DND-41 (cell line): ENCODE data around the gene WEE1.

Source experiments
- ATAC-seq: fragments of 200-7000 bp; cut with Tn5 transposase; 3 replicates; pipeline ENCODE4 v1.9.1; 2021; ENCODE audit warnings: low read depth; ENCODE audit not compliant: insufficient read depth
- DNase-seq: peaks from one replicate; pipeline ENCODE4 v3.0.0-alpha.2; 2020
- H2AFZ ChIP-seq: 2 replicates; pipeline ENCODE4 v1.6.0; 2012; ENCODE audit warnings: low read depth, low read length
- H3K27ac ChIP-seq: 2 replicates; pipeline ENCODE4 v1.5.1; 2012; ENCODE audit warnings: low read length, inconsistent platforms
- H3K27me3 ChIP-seq: fragments of 200-600 bp; sonication (generic); 2 replicates; pipeline ENCODE4 v1.6.0; 2012; ENCODE audit warnings: low read length, mild to moderate bottlenecking, inconsistent platforms; ENCODE audit not compliant: insufficient read depth, poor library complexity
- H3K36me3 ChIP-seq: 2 replicates; pipeline ENCODE4 v1.5.1; 2012; ENCODE audit warnings: low read length, inconsistent platforms; ENCODE audit not compliant: insufficient read depth
- H3K4me1 ChIP-seq: 2 replicates; pipeline ENCODE4 v1.5.1; 2012; ENCODE audit warnings: mild to moderate bottlenecking, low read length; ENCODE audit not compliant: insufficient read depth
- H3K4me2 ChIP-seq: 2 replicates; pipeline ENCODE4 v1.6.0; 2012; ENCODE audit warnings: mild to moderate bottlenecking, moderate library complexity, low read length, inconsistent platforms; ENCODE audit not compliant: insufficient read depth
- H3K4me3 ChIP-seq, 2 experiments: fragments of 200-600 bp in 1 of 2; shearing (Covaris generic) in 1 of 2; 2 replicates each; pipeline ENCODE4 v1.5.1; 2012 to 2016; ENCODE audit warnings: inconsistent platforms in 2 of 2, low read length in 2 of 2, mild to moderate bottlenecking in 2 of 2, low read depth in 1 of 2, moderate library complexity in 1 of 2
- H3K79me2 ChIP-seq: 2 replicates; pipeline ENCODE4 v1.6.0; 2012; ENCODE audit warnings: low read length, inconsistent platforms; ENCODE audit not compliant: insufficient read depth
- H3K9ac ChIP-seq: 2 replicates; pipeline ENCODE4 v1.6.0; 2012; ENCODE audit warnings: low read depth, mild to moderate bottlenecking, inconsistent platforms, low read length, moderate library complexity
- H3K9me3 ChIP-seq: 2 replicates; pipeline ENCODE4 v1.5.1; 2012; ENCODE audit warnings: low read length, moderate library complexity, mild to moderate bottlenecking, inconsistent platforms; ENCODE audit not compliant: insufficient read depth, severe bottlenecking
- H4K20me1 ChIP-seq: 2 replicates; pipeline ENCODE4 v1.6.0; 2012; ENCODE audit warnings: low read length; ENCODE audit not compliant: insufficient read depth
- EZH2 ChIP-seq: IDR thresholded peaks from 3 replicates; pipeline ENCODE4 v1.6.1; 2012; ENCODE audit warnings: borderline replicate concordance, low read depth, mild to moderate bottlenecking, moderate library complexity, low read length, inconsistent platforms; ENCODE audit not compliant: severe bottlenecking
- TF ChIP-seq, protein P1 (sequence below): IDR thresholded peaks from 2 replicates; pipeline ENCODE4 v1.5.1; 2012; ENCODE audit warnings: borderline replicate concordance, low read length, moderate library complexity, mild to moderate bottlenecking; ENCODE audit not compliant: poor library complexity, severe bottlenecking; ENCODE audit errors: extremely low read depth

WEE1 gene

DNA sequence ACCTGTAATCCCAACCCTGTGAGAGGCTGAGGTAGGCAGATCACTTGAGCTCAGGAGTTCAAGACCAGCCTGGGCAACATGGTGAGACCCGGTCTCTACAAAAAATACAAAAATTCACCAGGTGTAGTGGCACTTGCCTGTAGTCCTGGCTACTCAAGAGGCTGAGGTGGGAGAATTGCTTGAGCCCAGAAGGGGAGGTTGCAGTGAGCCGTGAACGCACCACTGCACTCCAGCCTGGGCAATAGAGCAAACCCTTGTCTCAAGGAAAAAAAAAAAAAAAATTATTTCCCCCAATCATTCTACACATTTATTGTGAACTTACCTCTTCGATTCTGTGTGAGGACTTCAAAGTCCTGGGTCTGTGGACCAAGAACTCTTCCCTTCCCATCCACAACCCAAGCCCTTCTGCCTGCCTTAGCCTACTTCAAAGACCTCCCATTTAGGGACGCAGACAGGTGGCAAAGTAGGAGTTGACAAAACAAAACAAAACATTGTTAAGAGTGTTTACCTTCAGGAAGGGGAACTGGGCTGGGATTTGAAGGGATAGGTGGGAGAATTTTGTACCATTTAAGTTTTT lies 3.8 kb upstream of the WEE1 start:
- Histone ChIP-seq H3K9ac (no peak overlapping the region), H3K27ac (no peak overlapping the region)

DNA sequence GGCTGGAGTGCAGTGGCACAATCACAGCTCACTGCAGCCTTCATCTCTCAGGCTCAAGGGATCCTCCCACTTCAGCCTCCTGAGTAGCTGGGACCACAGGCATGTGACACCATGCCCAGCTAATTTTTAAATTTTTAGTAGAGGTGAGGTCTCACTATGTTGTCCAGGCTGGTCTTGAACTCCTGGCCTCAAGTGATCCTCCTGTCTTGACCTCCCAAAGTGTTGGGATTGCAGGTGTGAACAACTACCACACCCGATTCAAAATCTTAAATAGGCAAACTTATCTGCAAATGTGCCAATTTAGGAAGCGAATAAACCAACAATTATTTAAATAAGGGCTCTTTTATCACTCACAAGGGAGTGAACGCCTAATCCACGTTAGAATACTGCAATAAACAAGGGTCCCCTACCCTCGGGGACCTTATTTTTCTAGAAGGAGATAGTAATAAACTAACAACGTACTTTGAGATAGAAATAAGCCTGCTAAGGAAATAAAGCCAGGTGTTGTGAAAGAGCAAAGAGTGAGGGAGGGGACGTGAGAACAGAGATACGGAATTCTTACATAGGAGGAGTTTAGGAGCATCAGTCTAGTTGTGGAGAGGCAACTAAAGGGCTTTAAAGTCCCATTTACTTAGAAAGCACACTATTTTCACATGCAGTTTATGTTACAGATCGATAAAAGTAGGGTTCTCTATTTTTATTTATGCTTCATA lies 3.0 kb upstream of the WEE1 start:
- Histone ChIP-seq H2AFZ (no peak overlapping the region), H3K27me3 (no peaks in the 10 kb centered on the region), H3K27ac (no peak overlapping the region), H4K20me1 (peaks cover 11% of the 10 kb centered on the region), H3K4me3 (no peak overlapping the region), H3K9me3 (no peaks in the 10 kb centered on the region), H3K4me1 (peaks cover 10% of the 10 kb centered on the region), H3K79me2 (peaks cover 21% of the 10 kb centered on the region), H3K4me2 (no peak overlapping the region), H3K9ac (no peak overlapping the region), H3K36me3 (peaks cover 11% of the 10 kb centered on the region)
- DNase-seq (no peak), ATAC-seq (no peak)
- TF ChIP-seq EZH2: no peak
- TF ChIP-seq, protein P1, sequence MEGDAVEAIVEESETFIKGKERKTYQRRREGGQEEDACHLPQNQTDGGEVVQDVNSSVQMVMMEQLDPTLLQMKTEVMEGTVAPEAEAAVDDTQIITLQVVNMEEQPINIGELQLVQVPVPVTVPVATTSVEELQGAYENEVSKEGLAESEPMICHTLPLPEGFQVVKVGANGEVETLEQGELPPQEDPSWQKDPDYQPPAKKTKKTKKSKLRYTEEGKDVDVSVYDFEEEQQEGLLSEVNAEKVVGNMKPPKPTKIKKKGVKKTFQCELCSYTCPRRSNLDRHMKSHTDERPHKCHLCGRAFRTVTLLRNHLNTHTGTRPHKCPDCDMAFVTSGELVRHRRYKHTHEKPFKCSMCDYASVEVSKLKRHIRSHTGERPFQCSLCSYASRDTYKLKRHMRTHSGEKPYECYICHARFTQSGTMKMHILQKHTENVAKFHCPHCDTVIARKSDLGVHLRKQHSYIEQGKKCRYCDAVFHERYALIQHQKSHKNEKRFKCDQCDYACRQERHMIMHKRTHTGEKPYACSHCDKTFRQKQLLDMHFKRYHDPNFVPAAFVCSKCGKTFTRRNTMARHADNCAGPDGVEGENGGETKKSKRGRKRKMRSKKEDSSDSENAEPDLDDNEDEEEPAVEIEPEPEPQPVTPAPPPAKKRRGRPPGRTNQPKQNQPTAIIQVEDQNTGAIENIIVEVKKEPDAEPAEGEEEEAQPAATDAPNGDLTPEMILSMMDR: no peak

More for the DNA sequence above, 3.8 kb upstream of the WEE1 start:
- DNase-seq: no peak
- no peak overlapping the region for H3K4me2 ChIP-seq
- H3K36me3 ChIP-seq: peaks cover 3% of the 10 kb centered on the region; the same call in 1 of the 2 replicates
- H3K27me3 ChIP-seq: no peaks in the 10 kb centered on the region
- H4K20me1 ChIP-seq: peaks cover 3% of the 10 kb centered on the region
- H2AFZ ChIP-seq: no peak overlapping the region
- no peak for ATAC-seq
- no peak overlapping the region for H3K4me3 ChIP-seq
- H3K4me1 ChIP-seq: peaks cover 10% of the 10 kb centered on the region
- no peaks in the 10 kb centered on the region for H3K9me3 ChIP-seq
- peaks cover 13% of the 10 kb centered on the region for H3K79me2 ChIP-seq
- no peak for TF ChIP-seq EZH2
- TF ChIP-seq, protein P1: no peak

DNA sequence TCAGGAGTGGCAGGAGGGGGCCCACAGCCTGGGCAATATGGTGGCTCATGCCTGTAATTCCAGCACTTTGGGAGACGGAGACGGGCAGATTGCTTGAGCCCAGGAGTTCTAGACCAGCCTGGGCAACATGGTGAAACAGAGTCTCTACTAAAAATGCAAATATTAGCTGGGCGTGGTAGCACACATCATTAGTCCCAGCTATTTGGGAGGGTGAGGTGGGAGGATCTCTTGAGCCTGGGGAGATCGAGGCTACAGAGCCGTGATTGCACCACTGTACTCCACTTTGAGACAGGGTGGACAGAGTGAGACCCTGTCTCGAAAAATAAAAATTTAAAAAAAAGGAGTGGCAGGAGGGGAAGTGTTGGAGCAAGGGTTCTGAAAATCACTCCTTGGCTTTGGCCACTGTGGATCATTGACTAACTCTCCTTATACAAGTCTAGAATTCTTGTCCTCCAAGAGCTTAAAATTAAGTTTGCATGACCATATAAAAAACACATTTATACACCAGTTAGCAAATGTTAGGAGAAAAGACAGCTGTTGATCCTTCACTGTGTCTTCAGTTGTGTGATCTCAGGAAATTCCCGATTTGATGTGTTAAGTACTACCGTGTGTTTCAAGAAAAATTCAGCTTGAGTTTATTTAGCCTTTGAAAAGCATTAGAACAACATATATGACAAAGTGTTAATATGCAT lies 2.3 kb upstream of the WEE1 start:
- DNase-seq: no peak
- Histone ChIP-seq H3K4me1 (peaks cover 17% of the 10 kb centered on the region), H3K4me2 (no peak overlapping the region)

More for the DNA sequence above, 2.3 kb upstream of the WEE1 start:
- Histone ChIP-seq H2AFZ (no peak overlapping the region), H3K27me3 (no peaks in the 10 kb centered on the region), H3K9me3 (no peaks in the 10 kb centered on the region), H3K36me3 (peaks cover 19% of the 10 kb centered on the region), H3K9ac (no peak overlapping the region), H4K20me1 (peaks cover 19% of the 10 kb centered on the region), H3K4me3 (no peak overlapping the region), H3K27ac (no peak overlapping the region), H3K79me2 (peaks cover 28% of the 10 kb centered on the region)
- ATAC-seq: no peak
- TF ChIP-seq, protein P1: no peak
- no peak for TF ChIP-seq EZH2
